RWPE2 (cell line): ENCODE data around the gene CLSTN2.
A peak's percentile ranks its signal among the peaks of the same experiment; 100 is the strongest.

ENCODE experiments used
- ATAC-seq: fragments of 200-7000 bp; cut with Tn5 transposase; 3 replicates; pipeline ENCODE4 v1.9.1; 2021; ENCODE audit warnings: low read depth
- DNase-seq: peaks from one replicate; pipeline ENCODE4 v3.0.0-alpha.2; 2020; ENCODE audit warnings: low spot score
- H3K27ac ChIP-seq: fragments of 450-650 bp; 2 replicates; pipeline ENCODE4 v1.5.1; 2017; ENCODE audit warnings: mild to moderate bottlenecking; ENCODE audit not compliant: poor library complexity, severe bottlenecking
- H3K27me3 ChIP-seq: fragments of 250-450 bp; sonication (Bioruptor Pico); 2 replicates; pipeline ENCODE4 v1.5.1; 2021; ENCODE audit warnings: mild to moderate bottlenecking, moderate library complexity; ENCODE audit not compliant: insufficient read depth, poor library complexity, severe bottlenecking
- H3K36me3 ChIP-seq: fragments of 250-450 bp; sonication (Bioruptor Pico); 2 replicates; pipeline ENCODE4 v1.5.1; 2020; ENCODE audit warnings: low read depth, mild to moderate bottlenecking, moderate library complexity
- H3K4me1 ChIP-seq: fragments of 250-450 bp; sonication (Bioruptor Pico); 2 replicates; pipeline ENCODE4 v1.5.1; 2021; ENCODE audit warnings: mild to moderate bottlenecking, moderate library complexity; ENCODE audit not compliant: insufficient read depth, poor library complexity, severe bottlenecking
- H3K4me3 ChIP-seq: fragments of 250-450 bp; sonication (Bioruptor Pico); 2 replicates; pipeline ENCODE4 v1.5.1; 2021; ENCODE audit warnings: mild to moderate bottlenecking, moderate library complexity; ENCODE audit not compliant: severe bottlenecking
- H3K9me3 ChIP-seq: fragments of 250-450 bp; sonication (Bioruptor Pico); 2 replicates; pipeline ENCODE4 v1.5.1; 2021; ENCODE audit warnings: mild to moderate bottlenecking, moderate library complexity; ENCODE audit not compliant: severe bottlenecking
- CTCF ChIP-seq: fragments of 450-650 bp; IDR thresholded peaks from one replicate; pipeline ENCODE4 v1.5.1; 2017; ENCODE audit warnings: mild to moderate bottlenecking, moderate library complexity; ENCODE audit not compliant: poor library complexity, severe bottlenecking

CLSTN2 gene

GRCh38 chr3:139948467-139948866 is 13.5 kb downstream of the CLSTN2 start:
- H3K36me3 ChIP-seq, result no peaks in the 10 kb centered on the region
- no peak for ATAC-seq
- H3K27me3 ChIP-seq, result no peaks in the 10 kb centered on the region
- peaks cover 2% of the 10 kb centered on the region for H3K4me1 ChIP-seq
- DNase-seq, result no peak
- no peak overlapping the region for H3K4me3 ChIP-seq
- H3K27ac ChIP-seq, result no peak overlapping the region
- no peaks in the 10 kb centered on the region for H3K9me3 ChIP-seq
- TF ChIP-seq CTCF, result no peak

GRCh38 chr3:139948898-139949297 is 13.9 kb downstream of the CLSTN2 start:
- Histone ChIP-seq H3K27ac (no peak overlapping the region), H3K27me3 (no peaks in the 10 kb centered on the region), H3K4me3 (no peak overlapping the region), H3K36me3 (no peaks in the 10 kb centered on the region), H3K4me1 (peaks cover 6% of the 10 kb centered on the region), H3K9me3 (no peaks in the 10 kb centered on the region)
- ATAC-seq (no peak), DNase-seq (no peak)
- no peak for TF ChIP-seq CTCF

GRCh38 chr3:139953131-139953910 is 18.3 kb downstream of the CLSTN2 start:
- Histone ChIP-seq H3K9me3 (no peaks in the 10 kb centered on the region), H3K4me3 (no peak overlapping the region), H3K27ac (peak overlapping the region; percentile 19), H3K4me1 (peaks cover 6% of the 10 kb centered on the region), H3K36me3 (no peaks in the 10 kb centered on the region), H3K27me3 (no peaks in the 10 kb centered on the region)
- ATAC-seq (peak; percentile 85), DNase-seq (no peak)
- TF ChIP-seq CTCF, result no peak

DNA sequence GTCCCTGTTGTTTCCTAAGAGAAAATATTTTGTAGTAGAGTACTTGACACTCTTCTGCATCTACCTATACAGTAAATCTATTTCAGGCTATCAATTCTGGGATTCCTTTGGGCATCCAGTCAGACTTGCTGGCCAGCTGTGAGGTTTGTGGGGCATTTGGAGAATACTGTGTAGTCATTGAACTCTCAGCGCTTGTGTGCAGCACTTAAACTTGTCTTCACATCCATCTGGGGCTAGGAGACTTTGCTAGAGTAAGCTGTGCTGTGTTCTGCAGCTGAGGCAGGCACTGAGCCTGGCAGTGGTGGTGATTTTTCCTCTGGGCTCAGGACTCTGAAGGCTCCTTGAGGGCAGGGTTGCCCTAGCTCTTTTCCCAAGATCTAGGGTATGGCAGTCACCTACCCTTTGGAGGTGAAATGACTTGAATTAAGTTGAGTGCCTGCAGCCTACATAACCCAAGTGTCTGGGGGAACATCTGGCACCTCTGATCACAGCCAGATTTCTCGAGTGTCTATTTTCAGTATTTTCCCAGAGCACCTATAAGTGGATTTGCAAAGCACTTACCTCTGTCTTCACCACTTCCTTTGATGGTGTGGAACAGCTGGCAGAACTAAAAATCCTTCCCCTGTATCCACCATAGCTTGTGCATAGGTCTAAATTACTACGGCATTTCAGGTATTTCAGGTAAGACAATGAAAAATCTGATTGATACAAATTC is 19.3 kb downstream of the CLSTN2 start:
- DNase-seq (no peak), ATAC-seq (no peak)
- Histone ChIP-seq H3K27me3 (no peaks in the 10 kb centered on the region), H3K4me1 (peaks cover 6% of the 10 kb centered on the region), H3K4me3 (no peak overlapping the region), H3K27ac (peak overlapping the region; percentile 19), H3K9me3 (no peaks in the 10 kb centered on the region), H3K36me3 (no peaks in the 10 kb centered on the region)
- TF ChIP-seq CTCF, result no peak

DNA sequence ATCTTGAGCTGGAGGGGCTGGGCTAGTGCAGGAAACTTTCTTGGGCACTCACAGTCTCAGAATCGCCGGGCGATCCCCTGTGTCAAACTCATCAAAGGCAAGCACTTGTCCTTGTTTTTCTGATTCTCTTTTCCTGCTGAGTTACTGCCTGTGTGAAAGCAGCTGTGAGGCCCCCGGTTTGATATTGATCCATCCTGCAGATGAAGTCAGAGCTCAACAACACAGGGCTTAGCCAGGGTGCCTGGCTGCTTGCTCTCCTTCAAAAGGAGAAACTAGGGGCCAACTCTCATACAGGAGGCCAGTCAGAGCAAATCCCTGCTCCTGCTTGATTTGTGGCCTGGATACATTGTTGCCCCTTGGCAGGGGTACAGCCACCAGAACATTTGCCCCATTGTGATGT is 22.9 kb downstream of the CLSTN2 start:
- Histone ChIP-seq H3K27ac (no peak overlapping the region), H3K4me1 (peaks cover 6% of the 10 kb centered on the region), H3K9me3 (no peaks in the 10 kb centered on the region), H3K4me3 (no peak overlapping the region), H3K27me3 (no peaks in the 10 kb centered on the region), H3K36me3 (no peaks in the 10 kb centered on the region)
- ATAC-seq (no peak), DNase-seq (no peak)
- TF ChIP-seq CTCF, result no peak
